SU-DHL-6 (cell line): ENCODE data around the gene HNRNPAB.
A peak's percentile ranks its signal among the peaks of the same experiment; 100 is the strongest.
"Not testable (repeated sequence)": the region's sequence is repeated elsewhere in the genome, so short reads cannot be mapped to it uniquely, and the experiment has no call there.

Experiments
- H2AFZ ChIP-seq: fragments of 200-600 bp; sonication (generic); 2 replicates; pipeline ENCODE4 v1.6.1; 2014; ENCODE audit warnings: low read depth, mild to moderate bottlenecking, moderate library complexity, mixed read lengths, antibody characterized with exemption, low read length; ENCODE audit not compliant: severe bottlenecking
- H3F3A ChIP-seq: fragments of 200-600 bp; shearing (Covaris generic); 2 replicates; pipeline ENCODE4 v1.6.0; 2016; ENCODE audit warnings: antibody characterized with exemption, mild to moderate bottlenecking; ENCODE audit not compliant: insufficient read depth
- H3K27ac ChIP-seq: fragments of 200-600 bp; sonication (generic); 2 replicates; pipeline ENCODE4 v1.5.1; 2016; ENCODE audit warnings: low read depth, mild to moderate bottlenecking, low read length, moderate library complexity, mixed read lengths
- H3K27me3 ChIP-seq: fragments of 200-600 bp; sonication (generic), shearing (Covaris generic); 2 replicates; pipeline ENCODE4 v1.6.0; 2014; ENCODE audit warnings: mild to moderate bottlenecking, low read length
- H3K36me3 ChIP-seq: fragments of 200-600 bp; sonication (generic); 2 replicates; pipeline ENCODE4 v1.6.1; 2014; ENCODE audit warnings: mild to moderate bottlenecking, low read length, mixed read lengths
- H3K4me2 ChIP-seq: fragments of 300-600, 200-600 bp; shearing (Covaris generic), sonication (generic); 2 replicates; pipeline ENCODE4 v1.6.0; 2014; ENCODE audit warnings: low read length, low read depth, mild to moderate bottlenecking; ENCODE audit not compliant: poor library complexity, severe bottlenecking
- H3K4me3 ChIP-seq: fragments of 200-600 bp; sonication (generic); 2 replicates; pipeline ENCODE4 v1.5.1; 2014; ENCODE audit warnings: antibody characterized with exemption, low read length, mild to moderate bottlenecking, mixed read lengths; ENCODE audit not compliant: insufficient read depth, poor library complexity, severe bottlenecking
- H3K79me2 ChIP-seq: fragments of 200-600 bp; sonication (generic); 2 replicates; pipeline ENCODE4 v1.6.1; 2014; ENCODE audit warnings: mild to moderate bottlenecking, low read length, moderate library complexity; ENCODE audit not compliant: insufficient read depth
- H3K9ac ChIP-seq: fragments of 200-600 bp; sonication (generic); 2 replicates; pipeline ENCODE4 v1.7.0; 2014; ENCODE audit warnings: mild to moderate bottlenecking, low read length
- H3K9me2 ChIP-seq: fragments of 200-600 bp; sonication (generic); replicated peaks from 2 replicates; pipeline ENCODE4 v1.6.1; 2014; ENCODE audit warnings: low read length; ENCODE audit not compliant: insufficient read depth
- H3K9me3 ChIP-seq: fragments of 200-600 bp; sonication (generic); 2 replicates; pipeline ENCODE4 v1.6.1; 2014; ENCODE audit warnings: low read length, mixed read lengths; ENCODE audit not compliant: insufficient read depth
- H4K20me1 ChIP-seq: fragments of 200-600 bp; sonication (generic); 2 replicates; pipeline ENCODE4 v1.6.1; 2014; ENCODE audit warnings: low read depth, mild to moderate bottlenecking, antibody characterized with exemption, low read length, moderate library complexity, mixed read lengths
- EZH2phosphoT487 ChIP-seq: fragments of 200-600 bp; sonication (generic), shearing (Covaris generic); conservative IDR thresholded peaks from 2 replicates; pipeline ENCODE4 v1.6.1; 2018; ENCODE audit warnings: mild to moderate bottlenecking, antibody characterized with exemption, low read length, moderate library complexity, mixed read lengths
- TF ChIP-seq, protein P1 (sequence below): fragments of 200-600 bp; sonication (generic); IDR thresholded peaks from one replicate; pipeline ENCODE4 v1.5.1; 2017; ENCODE audit warnings: antibody characterized with exemption, mild to moderate bottlenecking, low read length, moderate library complexity; ENCODE audit not compliant: insufficient read depth, poor library complexity, severe bottlenecking

HNRNPAB gene

DNA sequence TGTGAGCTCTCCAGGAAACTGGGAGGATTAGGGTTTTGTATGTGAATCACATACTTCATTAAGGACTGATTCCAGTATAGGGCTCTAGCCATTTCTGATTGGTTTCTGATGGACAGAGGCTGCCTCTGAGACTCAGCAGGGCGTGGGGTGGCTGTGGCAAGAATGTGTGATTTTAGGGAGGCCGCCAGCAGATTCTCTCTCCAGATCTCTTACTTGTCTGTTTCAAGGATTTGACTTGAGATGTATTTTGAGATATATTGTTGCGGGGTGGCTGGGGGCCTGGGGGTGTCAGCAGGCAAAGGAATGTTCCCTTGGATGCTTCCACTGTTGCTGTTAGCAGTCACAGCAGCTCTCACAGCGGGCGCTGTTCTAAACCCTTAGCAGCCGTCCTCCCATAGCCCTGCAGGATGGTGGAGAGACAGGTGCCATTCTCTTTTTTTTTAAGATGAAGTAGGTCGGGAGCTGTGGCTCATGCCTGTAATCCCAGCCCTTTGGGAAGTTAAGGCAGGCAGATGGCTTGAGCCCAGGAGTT lies 8.0 kb upstream of the HNRNPAB start:
- Histone ChIP-seq H3K9me3 (no peaks in the 10 kb centered on the region), H4K20me1 (no peaks in the 10 kb centered on the region), H3K79me2 (no peaks in the 10 kb centered on the region), H3K27ac (no peak overlapping the region), H3K9me2 (no peaks in the 10 kb centered on the region), H3K4me3 (no peak overlapping the region), H3K27me3 (no peaks in the 10 kb centered on the region), H2AFZ (no peak overlapping the region), H3K9ac (no peak overlapping the region), H3K36me3 (no peaks in the 10 kb centered on the region), H3F3A (no peaks in the 10 kb centered on the region), H3K4me2 (no peak overlapping the region)
- TF ChIP-seq EZH2phosphoT487: no peak
- TF ChIP-seq, protein P1, sequence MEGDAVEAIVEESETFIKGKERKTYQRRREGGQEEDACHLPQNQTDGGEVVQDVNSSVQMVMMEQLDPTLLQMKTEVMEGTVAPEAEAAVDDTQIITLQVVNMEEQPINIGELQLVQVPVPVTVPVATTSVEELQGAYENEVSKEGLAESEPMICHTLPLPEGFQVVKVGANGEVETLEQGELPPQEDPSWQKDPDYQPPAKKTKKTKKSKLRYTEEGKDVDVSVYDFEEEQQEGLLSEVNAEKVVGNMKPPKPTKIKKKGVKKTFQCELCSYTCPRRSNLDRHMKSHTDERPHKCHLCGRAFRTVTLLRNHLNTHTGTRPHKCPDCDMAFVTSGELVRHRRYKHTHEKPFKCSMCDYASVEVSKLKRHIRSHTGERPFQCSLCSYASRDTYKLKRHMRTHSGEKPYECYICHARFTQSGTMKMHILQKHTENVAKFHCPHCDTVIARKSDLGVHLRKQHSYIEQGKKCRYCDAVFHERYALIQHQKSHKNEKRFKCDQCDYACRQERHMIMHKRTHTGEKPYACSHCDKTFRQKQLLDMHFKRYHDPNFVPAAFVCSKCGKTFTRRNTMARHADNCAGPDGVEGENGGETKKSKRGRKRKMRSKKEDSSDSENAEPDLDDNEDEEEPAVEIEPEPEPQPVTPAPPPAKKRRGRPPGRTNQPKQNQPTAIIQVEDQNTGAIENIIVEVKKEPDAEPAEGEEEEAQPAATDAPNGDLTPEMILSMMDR: no peak

DNA sequence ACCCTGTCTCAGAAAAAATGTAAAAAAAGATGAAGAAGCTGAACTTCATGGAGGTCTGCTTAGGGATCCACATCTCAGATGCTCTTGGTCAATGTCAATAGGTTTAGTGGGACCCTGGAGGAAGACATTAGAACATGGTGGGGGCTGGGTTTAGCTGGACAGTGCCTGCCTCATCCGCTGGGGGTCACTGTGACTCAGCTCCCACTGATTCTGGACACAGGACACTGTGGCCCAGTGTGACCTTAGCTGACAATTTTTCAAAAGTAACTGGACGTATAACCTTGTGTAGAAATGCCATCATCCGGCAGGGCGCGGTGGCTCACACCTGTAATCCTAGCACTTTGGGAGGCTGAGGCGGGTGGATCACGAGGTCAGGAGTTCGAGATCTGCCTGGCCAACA lies 7.3 kb upstream of the HNRNPAB start:
- Histone ChIP-seq H3K9me3 (no peaks in the 10 kb centered on the region), H3F3A (no peaks in the 10 kb centered on the region), H3K4me3 (no peak overlapping the region), H3K27me3 (no peaks in the 10 kb centered on the region), H3K36me3 (no peaks in the 10 kb centered on the region), H3K9ac (no peak overlapping the region), H3K4me2 (no peak overlapping the region), H4K20me1 (no peaks in the 10 kb centered on the region), H3K79me2 (no peaks in the 10 kb centered on the region), H3K9me2 (no peaks in the 10 kb centered on the region), H2AFZ (no peak overlapping the region), H3K27ac (no peak overlapping the region)
- no peak for TF ChIP-seq EZH2phosphoT487
- TF ChIP-seq, protein P1: peak; percentile 18

DNA sequence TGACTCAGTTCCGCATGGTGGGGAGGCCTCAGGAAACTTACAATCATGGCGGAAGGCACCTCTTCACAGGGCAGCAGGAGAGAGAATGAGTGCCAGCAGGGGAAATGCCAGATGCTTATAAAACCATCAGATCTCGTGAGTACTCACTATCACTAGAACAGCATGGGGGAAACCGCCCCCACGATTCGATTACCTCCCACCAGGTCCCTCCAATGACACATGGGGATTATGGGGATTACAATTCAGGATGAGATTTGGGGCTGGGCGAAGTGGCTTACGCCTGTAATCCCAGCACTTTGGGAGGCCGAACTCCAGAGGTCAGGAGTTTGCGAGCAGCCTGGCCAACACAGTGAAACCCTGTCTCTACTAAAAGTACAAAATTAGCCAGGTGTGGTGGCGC lies 6.2 kb upstream of the HNRNPAB start:
- H3K27ac ChIP-seq, H3K4me2 ChIP-seq, H3K79me2 ChIP-seq, H3K36me3 ChIP-seq, H2AFZ ChIP-seq, H3K4me3 ChIP-seq, H3K9me2 ChIP-seq, H3K9ac ChIP-seq, H3K9me3 ChIP-seq, H3F3A ChIP-seq, H4K20me1 ChIP-seq, H3K27me3 ChIP-seq: not testable (repeated sequence)

DNA sequence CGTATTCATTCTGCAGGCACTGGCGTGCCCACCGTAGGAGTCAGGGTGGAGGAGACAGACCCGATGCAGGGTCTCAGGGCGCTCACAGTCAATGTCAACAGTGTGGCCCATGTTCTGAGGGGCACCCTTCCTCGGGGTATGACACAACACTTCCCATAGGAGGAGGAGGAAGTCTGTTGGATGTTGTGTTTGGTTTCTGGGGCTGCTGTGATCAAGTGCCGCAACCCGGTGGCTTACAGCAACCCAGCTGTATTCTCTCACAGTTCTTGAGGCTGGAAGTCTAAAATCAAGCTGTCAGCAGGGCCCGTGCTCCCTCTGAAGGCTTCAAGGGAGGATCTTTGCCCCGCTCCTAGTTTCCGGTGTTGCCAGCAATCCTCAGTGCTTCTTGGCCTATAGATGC lies 5.6 kb upstream of the HNRNPAB start:
- H3K79me2 ChIP-seq: peaks cover 2% of the 10 kb centered on the region
- no peak overlapping the region for H2AFZ ChIP-seq
- no peaks in the 10 kb centered on the region for H3K9me2 ChIP-seq
- H3K4me3 ChIP-seq: no peak overlapping the region
- H3K9ac ChIP-seq: no peak overlapping the region
- no peaks in the 10 kb centered on the region for H3K9me3 ChIP-seq
- no peaks in the 10 kb centered on the region for H3F3A ChIP-seq
- no peak for TF ChIP-seq EZH2phosphoT487
- H3K27ac ChIP-seq: no peak overlapping the region
- H4K20me1 ChIP-seq: no peaks in the 10 kb centered on the region
- H3K27me3 ChIP-seq: no peaks in the 10 kb centered on the region
- H3K4me2 ChIP-seq: no peak overlapping the region
- H3K36me3 ChIP-seq: no peaks in the 10 kb centered on the region
